GM18508 (cell line): ENCODE measurements around the gene ADPRHL1.

ENCODE experiments used
- ATAC-seq: cut with Tn5 transposase; IDR thresholded peaks from one replicate; pipeline ENCODE4 v1.9.1; 2021; ENCODE audit warnings: moderate number of reproducible peaks; ENCODE audit not compliant: insufficient read depth, unreplicated experiment

ADPRHL1 gene

DNA sequence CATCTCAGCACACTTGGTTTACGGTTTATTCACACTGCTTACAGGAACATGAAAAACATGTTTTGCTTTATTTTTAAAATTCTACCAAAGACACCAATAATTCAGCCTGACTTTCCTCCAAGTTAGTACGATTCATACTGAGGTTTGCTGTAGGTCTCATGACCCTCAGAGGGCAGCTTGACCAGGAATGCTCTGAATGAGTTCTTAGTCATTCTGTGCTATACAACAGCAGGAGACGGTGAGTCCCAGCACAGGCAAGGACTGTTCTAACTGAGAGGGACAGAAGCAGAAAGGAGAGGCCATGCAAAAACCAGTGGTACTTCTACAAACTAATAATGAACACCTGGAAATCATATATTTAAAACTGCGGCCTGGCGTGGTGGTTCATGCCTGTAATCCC is 95.8 kb downstream of the ADPRHL1 start:
- no peak for ATAC-seq

- ATAC-seq: no peak
These were observed 96.7 kb downstream of the ADPRHL1 start for GRCh38 chr13:113356596-113356995.

- ATAC-seq: no peak
These were observed 97.7 kb downstream of the ADPRHL1 start for GRCh38 chr13:113355621-113356020.

DNA sequence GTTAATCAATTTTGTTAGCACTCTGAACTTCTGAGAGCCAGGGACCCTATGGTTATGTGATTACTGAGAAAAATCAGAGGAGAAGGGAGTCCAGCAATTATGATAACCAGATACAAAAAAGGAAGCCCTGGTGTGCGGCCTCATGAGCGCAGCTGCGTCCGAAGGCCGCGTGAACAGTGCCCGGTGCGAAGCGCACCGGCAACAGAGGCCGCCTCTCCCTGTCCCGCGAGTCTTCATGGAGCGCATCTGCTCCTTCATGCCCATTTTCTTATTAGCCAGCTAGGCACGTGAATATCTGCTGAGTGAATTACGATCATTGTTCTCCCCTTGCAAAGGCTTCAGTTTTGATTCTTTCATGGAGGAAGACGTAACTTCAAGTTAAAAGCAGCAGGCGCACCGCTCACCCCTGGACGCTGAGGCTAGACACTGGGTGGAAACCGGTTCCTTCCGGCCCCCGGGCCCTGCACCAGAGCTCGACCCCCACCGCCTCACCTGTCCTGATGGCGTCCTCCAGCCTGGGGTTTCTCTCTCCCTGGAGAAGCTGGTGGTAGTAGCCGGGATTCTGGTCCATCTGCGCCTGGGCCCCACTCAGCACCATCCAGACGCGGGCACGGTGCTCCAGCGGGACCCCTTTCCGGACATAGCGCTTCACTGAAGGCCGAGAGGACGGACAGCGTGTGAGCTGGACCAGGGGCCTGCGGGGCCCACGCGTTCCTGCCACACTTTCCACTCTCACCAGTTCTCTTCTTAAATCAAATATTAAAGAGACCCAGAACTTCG is 98.3 kb downstream of the ADPRHL1 start:
- no peak for ATAC-seq

- ATAC-seq: no peak
These were observed 100.0 kb downstream of the ADPRHL1 start for GRCh38 chr13:113353254-113353653.

- no peak for ATAC-seq
These were observed 101.7 kb downstream of the ADPRHL1 start for GRCh38 chr13:113351514-113352026.

GRCh38 chr13:113350938-113351335 is 102.4 kb downstream of the ADPRHL1 start:
- ATAC-seq: no peak

DNA sequence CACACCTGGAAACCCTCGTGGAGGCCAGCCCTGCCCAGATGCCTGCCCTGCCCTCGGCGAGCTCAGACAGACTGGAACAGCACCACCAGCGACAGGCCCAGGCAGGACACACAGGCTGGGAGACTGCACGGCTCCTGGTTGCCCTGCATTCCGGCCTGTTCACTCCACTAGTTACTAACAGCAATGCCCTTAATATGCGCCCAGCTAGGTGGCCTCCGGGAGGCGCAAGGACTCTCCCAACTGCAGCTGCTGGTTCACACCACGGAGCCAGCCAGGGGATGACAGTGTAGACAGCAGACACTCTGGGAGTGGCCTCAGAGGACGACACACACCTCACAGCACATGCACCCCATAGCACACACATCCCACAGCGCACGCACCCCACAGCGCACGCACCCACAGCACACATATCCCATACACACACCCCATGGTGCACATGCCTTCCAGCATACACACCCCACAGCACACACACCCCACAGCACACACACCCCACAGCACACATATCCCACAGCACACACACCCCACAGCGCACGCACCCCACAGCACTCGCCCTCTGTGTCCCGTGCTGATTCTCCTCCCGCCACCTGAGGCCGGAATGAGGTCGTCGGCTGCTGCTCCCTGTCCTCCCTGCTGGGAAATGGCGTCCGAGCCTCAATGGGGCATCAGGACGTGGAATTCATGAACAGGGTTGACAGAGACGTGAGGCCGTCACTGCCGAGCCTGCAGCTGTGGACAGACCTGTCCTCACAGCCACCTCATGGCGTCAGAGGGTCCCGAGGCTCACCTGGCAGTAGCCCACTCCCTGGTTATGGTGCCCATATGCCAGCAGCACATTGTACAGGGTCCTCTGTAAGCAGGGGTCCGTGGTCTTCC is 103.0 kb downstream of the ADPRHL1 start:
- no peak for ATAC-seq
